ENCODE measurements around the gene SGPP2.
"Not testable (repeated sequence)": the region's sequence is repeated elsewhere in the genome, so short reads cannot be mapped to it uniquely, and the experiment has no call there.

Gene SGPP2

DNA sequence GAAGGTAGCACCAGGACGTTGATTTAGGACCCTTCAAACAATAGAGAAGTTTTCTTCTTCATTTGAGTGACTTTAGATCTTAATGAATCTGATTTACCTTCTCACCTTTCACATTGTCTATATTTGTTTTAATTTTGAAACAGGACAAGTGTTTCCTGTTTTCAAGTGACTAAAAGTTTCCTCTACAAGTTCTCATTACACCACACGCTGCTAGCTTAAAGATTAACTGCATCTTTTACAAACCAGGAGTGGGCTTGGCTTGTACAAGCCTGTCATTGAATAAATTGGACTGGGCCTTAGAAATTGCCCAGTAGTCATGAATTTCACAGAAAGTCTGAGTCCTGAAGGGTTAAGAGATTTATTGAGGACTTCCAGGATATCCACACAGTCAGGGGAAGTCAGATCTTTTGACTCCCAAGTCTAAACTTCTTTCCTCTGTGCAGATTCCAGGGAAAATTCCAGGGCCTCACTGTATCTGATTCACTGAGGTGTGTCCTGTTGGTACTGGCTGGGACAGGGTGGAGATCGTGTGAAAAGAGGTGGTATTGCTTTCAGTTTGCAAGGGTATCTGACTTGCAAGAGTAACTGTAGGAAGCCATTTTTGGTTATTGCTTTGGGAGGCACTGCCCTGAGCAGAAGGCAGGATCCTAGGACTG lies 3.4 kb downstream of the SGPP2 start:
- DNase-seq (ENCODE audit: low read depth in 2 of 2), result no peak

DNA sequence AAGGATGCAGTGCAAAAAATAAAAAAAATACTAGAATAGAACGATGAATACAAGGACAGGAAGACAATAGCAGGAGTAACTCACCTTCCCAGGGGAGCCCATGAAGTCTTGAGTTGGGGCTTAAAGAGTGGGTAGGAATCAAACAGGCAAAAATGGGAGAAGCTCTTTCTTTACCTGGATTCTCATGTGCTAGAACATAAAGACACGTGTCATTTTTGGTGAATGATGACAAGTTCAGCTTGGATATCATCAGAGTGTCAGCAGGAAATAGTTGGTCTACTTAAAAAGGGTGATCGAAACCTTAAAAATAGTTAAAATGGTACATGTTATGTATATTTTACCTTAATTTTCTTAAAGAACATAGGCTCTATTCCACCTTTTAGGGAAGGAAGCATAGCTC lies 5.7 kb downstream of the SGPP2 start:
- DNase-seq (ENCODE audit: low read depth in 2 of 2), result no peak

DNA sequence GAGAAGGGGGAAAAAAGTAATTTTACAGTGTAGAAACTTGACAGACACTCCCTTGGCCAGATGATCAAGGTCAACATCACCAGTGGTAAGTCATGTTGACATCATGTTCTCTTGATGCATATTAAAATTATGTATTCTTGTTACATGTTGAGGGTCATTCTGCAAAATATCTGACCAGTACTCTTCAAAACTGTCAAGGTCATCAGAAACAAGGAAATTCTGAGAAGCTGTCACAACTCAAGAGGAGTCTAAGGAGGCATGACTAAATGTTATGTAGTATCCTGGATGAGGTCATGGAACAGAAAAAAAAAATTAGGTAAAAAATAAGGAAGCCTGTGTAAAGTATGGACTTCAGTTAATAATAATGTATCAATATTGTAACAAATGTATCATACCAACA lies 6.3 kb downstream of the SGPP2 start:
- no peak for DNase-seq (ENCODE audit: low read depth in 2 of 2)

DNA sequence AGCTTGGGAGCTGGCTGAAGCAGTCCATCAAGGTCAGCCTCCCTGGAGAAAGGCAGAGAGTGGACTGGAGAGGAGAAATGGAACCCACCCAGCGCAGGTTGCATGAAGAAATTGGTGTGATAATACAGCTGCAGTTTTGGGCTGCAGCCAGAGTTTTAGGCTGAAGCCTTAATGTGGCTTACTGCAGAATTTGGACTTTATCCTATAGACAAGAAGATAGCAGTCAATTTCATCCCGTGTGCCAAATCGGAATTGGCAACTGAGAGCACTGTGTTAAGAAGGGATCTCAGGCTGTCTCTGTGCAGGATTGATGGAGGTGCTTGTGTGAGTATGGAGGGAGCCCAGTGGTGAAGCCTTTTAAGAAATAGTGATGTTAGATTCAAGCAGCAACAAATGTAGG lies 7.5 kb downstream of the SGPP2 start:
- no peak for DNase-seq (ENCODE audit: low read depth in 2 of 2)

DNA sequence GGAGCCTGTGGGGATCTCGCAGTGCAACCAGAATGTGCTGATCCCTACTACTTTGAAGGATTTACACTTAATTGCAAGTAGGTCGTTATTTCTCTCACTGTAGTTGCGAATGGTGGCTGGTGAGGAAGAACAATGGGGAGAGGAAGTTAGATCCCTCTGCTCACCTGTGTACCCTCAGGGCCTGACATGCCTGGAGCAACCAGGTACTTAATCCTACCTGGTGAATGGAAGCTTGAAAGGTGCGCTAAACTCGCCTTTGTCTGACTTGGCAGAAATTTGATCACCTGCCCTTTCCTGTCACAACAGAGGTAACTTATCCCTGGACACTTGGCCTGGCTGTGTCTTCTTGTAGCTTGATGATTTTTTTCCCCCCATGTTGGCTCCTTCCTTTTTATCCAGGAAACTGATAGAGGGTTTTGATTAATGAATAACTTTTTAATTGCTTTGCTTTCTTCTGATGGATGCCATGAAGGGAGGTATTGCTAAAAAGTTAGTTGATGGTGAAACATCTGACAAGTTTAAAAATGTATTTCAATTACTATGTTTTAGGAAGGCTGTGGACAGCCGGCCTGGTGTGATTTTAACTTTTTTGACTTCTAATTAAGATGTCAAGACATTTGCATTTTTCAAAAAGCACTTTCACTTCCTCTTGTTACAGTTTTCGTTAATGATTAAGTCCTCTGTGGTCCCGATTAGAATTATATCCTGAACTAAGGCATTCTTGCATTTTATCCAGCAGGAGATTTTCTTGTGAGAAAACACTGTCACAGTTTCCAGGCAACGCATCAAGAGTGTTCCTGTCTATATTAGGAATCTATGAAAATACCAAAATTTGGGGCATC lies 9.2 kb downstream of the SGPP2 start:
- DNase-seq (ENCODE audit: low read depth in 2 of 2), result no peak

DNA sequence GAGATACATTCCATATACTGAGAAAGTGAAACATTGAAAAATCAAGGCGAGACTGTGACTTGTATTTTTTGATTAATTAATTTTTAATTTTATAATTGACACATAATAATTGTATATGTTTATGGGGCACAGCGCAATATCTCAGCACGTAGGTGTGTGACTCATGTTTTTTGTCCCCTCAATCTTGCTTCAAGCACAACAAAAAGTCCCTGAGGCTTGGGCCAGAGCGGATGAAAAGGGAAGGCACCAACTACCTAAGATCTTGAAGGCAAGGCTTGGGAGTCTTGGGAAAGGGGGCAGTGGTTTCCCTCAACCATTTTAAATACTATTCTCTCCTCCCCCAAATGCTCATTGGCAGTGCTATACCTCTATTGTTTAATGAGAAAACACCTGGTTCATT lies 9.9 kb downstream of the SGPP2 start:
- DNase-seq (ENCODE audit: low read depth in 2 of 2), result no peak

DNA sequence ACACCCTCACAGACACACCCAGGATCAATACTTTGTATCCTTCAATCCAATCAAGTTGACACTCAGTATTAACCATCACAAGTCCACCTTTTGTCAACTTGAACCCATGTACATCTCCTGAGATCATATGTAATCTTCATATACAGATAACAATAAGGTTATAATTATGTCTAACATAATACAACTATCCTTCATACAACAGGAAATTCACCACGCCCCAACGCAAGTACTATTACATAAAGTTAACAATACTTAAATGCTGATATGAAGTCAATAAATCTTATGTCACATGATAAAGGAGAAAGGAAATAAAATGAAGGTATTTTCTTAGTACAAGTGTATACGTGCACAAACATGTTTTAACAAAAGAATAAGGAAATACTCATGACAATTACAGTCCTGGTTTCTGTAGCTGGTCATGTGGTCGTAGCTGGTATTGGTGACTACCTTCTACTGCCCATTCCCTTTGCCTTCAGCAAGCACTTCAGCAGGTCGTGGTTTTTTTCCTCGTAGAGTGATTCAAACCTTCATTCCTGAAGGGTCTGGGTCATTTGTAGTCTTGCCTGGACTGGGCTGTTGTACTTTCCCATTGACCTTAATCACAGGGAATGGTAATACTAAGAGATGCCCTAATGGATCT lies 11.2 kb downstream of the SGPP2 start:
- DNase-seq (ENCODE audit: low read depth in 2 of 2), result not testable (repeated sequence)

DNA sequence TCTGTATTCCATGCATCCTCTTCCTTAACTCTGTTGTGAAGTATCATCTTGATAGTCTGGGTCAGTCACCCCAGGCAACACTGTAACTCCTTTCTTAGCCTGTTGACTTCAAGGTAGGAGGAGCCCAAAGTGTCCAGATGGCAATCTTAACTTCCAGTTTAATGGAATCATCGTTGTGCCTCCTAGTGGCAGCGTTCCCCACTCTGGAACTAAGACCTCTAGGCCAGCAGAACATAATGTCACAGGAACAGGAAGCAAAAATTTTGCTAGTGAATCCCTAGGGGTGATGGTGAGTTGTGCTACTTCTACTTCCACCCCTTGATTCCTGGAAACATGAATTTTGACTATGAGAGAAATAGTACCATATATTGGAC lies 11.7 kb downstream of the SGPP2 start:
- no peak for DNase-seq (ENCODE audit: low read depth in 2 of 2)

DNA sequence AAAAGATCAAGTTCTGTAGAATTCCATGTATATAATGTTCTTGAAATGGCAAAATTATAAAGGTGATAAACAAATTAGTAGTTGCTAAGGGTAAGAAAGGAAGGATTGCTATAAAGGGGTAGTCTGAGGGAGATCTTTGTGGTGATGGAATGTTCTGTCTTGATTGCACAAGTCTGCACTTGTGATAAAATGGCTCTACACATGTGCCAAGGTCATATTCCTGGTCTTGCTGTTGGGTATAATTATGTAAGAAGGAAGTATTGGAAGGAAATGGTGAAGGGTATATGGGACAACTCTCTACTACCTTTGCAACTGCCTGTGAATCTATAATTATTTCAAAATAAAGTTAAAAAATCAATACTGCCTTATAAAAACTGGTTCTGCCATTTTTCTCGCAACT lies 15.3 kb downstream of the SGPP2 start:
- DNase-seq (ENCODE audit: low read depth in 2 of 2), result no peak

DNA sequence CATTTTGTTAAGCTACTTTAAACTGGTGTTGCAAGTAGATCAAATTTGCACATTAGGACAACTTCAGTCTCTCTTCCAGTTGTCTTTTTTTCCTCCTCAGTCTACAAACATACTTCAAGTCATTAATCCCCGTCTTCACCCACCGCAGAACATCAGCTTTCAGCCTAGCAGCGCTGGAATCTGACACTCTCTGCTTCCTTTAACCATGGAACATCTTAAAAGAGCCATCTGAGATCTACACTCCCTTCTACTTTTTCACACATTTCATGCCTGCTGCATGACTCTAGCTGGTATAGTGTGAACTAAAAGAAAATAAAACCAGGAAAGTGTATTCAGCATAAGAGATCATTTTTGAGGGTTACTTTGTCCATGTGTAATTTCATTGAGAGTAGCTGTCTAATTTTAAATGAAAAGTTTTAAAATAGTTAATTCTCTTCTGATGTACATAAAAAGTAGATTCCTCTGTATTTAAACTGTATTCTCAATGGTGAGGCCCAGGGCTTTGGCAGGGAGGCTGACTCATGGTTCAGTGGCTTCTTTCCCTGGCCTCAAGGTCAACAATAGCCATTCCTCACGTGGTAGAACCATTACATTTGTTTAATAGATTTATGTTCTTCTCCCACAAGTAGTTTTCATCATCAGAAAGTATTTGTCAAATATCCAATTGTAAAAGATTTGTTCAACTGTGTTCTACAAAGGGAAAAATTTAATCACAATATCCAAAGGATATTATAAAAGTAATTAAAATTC lies 16.5 kb downstream of the SGPP2 start:
- peak; percentile 36 to 49 for DNase-seq (ENCODE audit: low read depth in 2 of 2)

DNA sequence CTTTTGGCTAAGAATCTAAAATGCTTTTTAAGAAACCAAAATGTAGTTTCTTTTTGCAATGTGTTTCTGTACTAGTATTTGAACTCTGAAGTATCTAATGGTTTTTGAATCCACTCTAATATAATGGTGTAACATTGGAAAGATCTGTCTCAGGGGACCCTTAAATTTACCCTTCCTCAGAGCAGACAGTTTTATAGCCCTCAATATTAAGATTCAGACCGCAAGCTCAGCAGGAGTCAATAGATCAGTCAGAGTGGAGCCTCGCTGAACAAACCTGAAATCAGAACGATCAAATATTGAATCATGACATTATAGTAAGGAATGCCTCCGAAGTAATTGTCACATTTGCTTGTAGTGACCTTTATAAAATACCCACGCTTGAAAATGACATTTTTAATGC lies 18.3 kb downstream of the SGPP2 start:
- DNase-seq (ENCODE audit: low read depth in 2 of 2), result peak; percentile 28 to 32

DNA sequence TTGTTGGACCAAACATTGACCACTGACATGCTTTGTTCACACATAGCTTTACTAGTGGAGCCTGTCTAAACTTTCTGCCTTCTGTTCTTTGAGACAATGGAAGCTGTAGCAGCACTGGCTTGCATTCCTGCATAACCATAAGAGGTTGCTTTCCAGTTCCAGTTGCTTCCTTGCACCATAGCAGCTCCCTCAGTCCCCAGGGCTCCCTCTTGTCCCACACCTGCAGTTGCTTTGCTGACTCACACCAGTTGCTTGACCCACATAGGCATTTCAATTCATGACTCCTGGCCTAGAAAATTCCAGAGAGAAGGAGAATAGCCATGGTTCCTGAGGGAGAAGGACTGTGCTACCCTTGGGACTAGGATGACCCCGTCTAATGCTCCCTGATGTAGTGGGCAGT lies 20.9 kb downstream of the SGPP2 start:
- DNase-seq (ENCODE audit: low read depth in 2 of 2), result no peak

DNA sequence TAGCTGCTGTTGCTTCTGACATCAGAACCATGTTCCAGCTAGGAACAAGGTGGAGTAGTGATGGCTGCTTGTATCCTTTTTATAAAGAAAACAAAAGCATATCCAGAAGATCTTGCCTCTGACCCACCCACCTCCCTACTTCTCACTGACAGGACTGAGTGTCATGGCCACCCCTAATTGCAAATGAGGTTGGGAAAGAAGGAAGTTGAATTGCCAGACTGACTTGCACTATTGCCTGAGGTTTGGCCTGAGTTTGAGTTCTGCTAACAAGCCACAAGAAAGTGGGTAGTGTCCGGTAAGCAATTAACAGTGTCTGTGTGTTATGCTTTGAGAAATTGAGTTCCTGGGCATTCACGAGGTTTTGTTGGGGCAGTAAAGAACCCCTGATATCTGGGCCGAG lies 22.8 kb downstream of the SGPP2 start:
- no peak for DNase-seq (ENCODE audit: low read depth in 2 of 2)

DNA sequence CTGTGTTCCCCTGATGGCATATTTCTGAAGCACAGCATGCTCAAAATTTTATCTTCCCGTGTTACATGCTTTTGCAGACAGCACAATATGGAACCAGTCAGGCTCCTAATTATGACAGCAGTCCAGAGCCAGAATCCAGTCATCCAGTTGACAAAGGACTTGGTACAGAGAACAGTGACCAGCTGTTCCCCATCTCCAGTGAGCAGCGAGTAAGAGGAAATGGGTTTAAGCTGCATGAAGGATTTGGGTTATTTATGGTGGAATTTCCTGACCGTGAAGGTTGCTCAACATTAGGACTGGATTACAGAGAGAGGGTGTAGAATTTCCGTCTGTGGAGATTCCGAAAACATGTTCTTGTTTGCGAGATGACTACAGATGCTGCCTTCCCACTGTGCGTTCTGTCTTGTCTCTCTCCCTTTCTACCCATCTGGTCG lies 24.4 kb downstream of the SGPP2 start:
- DNase-seq (ENCODE audit: low read depth in 2 of 2), result peak; percentile 75 to 78

DNA sequence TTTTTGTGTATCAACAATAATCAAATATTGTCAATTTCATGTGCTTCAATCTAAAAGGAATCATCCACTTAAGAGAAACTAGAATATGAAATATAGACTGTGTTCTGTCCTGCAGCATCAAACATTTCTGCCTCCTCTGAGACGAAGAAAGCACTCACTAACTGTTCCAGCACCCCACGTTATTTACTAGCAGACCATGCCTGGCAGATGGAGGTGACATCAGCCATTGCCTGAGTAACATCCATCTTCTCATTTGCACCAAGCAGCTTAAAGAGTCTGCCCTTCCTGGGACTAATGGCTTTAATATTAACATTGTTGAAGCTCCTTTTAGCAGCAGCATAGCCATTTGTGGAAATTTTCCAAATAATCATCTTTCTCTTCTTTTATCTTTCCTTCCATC lies 25.7 kb downstream of the SGPP2 start:
- no peak for DNase-seq (ENCODE audit: low read depth in 2 of 2)

DNA sequence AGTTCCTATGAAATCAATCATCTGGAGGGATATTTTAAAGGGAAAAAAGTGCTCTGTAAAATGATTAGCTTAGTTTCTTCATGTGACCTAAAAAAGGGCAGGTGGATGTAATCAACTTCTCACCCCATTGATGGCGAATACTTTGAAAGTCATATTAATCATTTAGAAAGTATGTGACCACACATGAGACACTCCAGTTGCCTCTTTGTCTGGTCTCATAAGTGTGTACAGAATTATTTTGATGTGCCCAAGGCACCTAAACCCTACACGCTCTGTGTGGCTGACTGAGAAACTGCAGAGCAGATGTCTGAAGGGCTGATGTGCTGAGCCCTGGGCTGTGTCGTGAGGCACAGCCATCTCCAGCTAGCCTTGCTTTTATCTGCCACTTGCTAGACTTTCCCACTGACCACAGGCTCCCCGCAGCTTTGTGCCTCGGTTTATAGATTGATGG lies 26.9 kb downstream of the SGPP2 start:
- DNase-seq (ENCODE audit: low read depth in 2 of 2), result no peak

DNA sequence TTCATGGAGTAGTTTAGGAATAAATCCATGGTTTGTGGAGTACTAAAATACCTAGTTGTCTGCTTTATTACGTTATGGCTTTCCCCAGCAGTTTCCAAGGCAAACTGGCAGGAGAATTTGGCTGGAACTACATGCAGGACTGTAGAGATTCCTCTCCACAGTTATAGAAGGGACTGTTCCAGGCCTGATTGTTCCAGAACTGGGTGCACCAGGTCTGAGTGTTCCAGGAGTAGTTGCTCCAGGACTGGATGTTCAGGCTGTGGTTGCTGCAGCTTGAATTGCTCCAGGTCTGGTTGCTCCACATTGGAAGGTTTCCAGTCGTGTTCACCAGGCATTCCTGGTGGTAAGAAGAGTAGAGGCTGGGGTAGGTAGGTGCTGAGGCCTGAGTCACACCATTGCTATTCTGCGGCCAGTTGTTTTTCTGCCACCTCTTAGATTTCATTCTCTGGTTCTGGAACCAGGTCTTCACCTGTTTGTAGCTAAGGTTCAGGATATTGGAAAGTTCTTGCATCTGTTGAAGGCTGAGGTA lies 28.1 kb downstream of the SGPP2 start:
- DNase-seq (ENCODE audit: low read depth in 2 of 2), result no peak

DNA sequence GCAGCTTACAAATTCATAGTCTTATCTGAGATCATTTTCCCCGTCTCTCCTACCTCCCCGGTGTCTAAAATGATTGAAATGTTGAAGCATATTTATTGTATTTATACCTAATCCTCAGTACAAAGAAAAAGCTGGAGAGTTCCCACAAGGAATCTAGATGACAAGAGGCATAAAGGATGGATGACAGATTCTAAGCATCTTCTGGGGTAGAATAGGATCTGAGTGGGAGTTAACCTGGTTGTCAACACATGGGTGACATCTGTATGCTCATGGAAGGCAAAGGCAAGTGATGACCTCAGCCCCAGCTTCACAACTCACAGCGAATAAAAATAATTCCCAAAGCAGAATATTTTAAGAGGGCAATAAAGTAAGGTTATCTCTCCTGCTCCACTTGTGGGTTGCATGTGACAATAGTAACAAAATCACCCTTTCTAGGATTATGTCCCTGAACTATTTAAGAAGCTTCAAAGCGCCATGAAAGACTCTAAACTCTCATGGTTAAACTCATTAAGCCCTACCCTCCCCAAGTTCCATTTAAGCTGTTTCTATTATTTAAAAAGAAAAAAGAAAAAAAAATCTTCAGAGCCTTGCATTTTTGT lies 32.2 kb downstream of the SGPP2 start:
- no peak for DNase-seq (ENCODE audit: low read depth in 2 of 2)

DNA sequence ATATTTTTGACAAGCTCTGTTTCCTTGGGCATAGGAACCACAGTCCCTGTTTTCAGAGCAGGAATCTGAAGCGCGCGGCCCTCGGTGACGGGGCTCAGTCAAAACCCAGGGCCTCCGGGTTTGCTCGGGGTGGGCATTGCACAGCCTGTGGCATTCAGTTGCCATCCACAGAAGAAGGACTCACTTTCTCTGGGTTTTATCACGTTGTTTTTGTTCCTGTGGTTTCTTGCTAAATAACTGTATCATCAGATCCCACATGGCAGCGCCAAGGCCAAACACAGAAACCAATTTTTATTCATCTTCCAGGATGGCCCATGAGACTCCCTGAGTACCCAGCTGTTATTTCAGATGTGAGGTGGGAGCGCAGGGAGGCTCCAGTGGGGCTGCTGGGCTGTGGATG lies 35.6 kb downstream of the SGPP2 start:
- DNase-seq (ENCODE audit: low read depth in 2 of 2), result no peak

DNA sequence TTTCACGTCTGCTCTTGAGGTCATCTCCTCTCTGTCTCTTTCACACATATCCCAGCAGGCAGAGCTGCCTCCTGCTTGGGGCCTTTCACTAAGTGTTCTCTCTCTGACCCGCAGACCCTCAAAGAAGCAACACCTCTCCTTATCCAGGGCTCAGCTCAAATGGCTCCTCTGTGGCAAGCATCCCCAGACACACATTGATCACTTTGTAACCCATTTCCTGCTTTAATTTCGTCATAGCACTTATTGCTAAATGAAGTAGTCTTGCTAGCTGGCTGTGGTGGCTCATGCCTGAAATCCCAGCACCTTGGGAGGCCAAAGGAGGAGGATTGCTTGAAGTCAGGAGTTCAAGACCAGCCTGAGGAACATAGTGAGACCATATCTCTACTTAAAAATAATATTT lies 41.4 kb downstream of the SGPP2 start:
- DNase-seq (ENCODE audit: low read depth in 2 of 2), result no peak

DNA sequence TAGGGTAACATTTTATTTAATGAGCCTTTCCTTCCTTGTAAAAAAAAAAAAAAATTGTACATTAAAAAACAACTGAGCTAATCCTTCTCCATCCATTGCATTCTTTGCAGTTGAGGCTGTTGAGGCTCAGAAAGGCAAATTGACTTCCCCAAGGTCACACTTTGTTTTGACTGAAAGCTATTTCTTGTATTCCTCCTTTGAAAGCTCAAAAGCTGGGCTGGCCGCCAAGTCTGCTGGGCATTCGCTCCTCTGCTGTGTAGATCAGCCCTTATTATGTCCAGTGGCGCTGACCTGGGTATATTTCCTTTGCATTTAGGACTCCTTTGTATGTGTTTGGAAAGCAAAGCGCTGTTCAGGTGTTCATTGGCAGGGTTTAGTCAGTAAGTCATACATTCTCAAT lies 44.0 kb downstream of the SGPP2 start:
- DNase-seq (ENCODE audit: low read depth in 2 of 2), result no peak

All from fibroblast of skin of left quadriceps (primary cell).